AG04449 (cell line): ENCODE data around the gene FLVCR2.

Experiments
- CTCF ChIA-PET: fragments of 350-600 bp; formaldehyde crosslinking; extraction: SDS; loops from one replicate; lab custom pipeline; 2021; ENCODE audit warnings: antibody characterized with exemption; lab: Yijun Ruan, JAX
- POLR2A ChIA-PET: fragments of 400-600, 350-600 bp; formaldehyde crosslinking; extraction: SDS; loops from one replicate; lab custom pipeline; 2020; ENCODE audit warnings: antibody characterized with exemption, inconsistent platforms; lab: Yijun Ruan, JAX
- DNase-seq: peaks from one replicate; pipeline ENCODE4 v3.0.0-alpha.2; 2010; ENCODE audit warnings: low read depth, low spot score
- H3K4me3 ChIP-seq: 2 replicates; pipeline ENCODE4 v1.5.1; 2011; ENCODE audit warnings: low read depth, mild to moderate bottlenecking, control low read depth, low read length
- TF ChIP-seq, protein P1 (sequence below): IDR thresholded peaks from one replicate; pipeline ENCODE4 v1.5.1; 2011; ENCODE audit warnings: mild to moderate bottlenecking, moderate library complexity, low read length, control low read depth, inconsistent platforms; ENCODE audit not compliant: insufficient read depth; ENCODE audit errors: missing control alignments

The FLVCR2 gene

DNA sequence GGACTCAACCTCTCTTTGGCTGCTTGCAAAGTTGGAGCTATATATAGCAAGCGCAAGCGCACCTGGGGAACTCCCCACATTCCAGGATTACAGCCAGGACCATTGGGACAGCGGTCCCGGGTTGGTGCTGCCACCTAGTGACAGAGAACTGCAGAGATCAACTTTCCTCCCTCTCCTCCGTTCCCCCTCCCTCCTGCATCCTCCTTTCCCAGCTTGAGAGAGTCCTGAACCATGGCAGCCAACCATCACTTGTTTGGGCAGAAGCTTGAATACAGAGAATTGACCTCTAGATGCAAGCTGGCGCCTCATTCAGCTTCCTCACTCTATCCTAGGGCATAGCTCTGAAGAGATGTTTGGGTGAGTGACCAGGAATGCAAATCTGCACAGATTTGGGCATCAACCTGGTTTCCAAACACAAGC lies 17.4 kb upstream of the FLVCR2 start:
- no peak for DNase-seq
- POLR2A ChIA-PET, result interaction anchor here (0.6 kb wide), 1 partner anchor 75 kb away, joined by 3 read pairs; no protein-coding TSS in a partner anchor

DNA sequence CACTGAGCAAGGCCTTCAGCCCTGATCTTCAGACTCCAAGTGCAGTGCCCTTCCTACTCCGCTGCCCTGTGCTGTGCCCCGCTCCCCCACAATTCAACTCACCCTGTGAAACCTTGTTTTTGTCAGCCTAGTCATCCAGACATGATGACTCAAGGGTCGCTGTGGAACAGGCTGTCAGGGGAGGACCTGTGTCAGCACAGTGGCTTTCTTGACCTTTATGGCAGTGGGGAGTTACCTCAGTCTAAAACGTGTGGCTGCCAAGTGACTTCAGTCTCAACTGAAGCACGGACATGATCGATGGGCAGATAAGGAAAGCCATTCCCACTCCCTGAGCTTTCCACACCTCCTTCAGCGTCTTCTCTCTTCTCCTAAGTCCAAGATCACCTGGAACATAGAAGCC lies 16.3 kb upstream of the FLVCR2 start:
- ChIA-PET POLR2A (interaction anchor here (0.6 kb wide), 1 partner anchor 23 kb away, joined by 3 read pairs; no protein-coding TSS in a partner anchor), CTCF (interaction anchor here (1.0 to 7.1 kb wide), 13 partner anchors 10 to 431 kb away, joined by 3 to 141 read pairs (median 9); partner anchors contain the start of gene FLVCR2)
- H3K4me3 ChIP-seq, result no peak overlapping the region
- TF ChIP-seq, protein P1, sequence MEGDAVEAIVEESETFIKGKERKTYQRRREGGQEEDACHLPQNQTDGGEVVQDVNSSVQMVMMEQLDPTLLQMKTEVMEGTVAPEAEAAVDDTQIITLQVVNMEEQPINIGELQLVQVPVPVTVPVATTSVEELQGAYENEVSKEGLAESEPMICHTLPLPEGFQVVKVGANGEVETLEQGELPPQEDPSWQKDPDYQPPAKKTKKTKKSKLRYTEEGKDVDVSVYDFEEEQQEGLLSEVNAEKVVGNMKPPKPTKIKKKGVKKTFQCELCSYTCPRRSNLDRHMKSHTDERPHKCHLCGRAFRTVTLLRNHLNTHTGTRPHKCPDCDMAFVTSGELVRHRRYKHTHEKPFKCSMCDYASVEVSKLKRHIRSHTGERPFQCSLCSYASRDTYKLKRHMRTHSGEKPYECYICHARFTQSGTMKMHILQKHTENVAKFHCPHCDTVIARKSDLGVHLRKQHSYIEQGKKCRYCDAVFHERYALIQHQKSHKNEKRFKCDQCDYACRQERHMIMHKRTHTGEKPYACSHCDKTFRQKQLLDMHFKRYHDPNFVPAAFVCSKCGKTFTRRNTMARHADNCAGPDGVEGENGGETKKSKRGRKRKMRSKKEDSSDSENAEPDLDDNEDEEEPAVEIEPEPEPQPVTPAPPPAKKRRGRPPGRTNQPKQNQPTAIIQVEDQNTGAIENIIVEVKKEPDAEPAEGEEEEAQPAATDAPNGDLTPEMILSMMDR, result no peak
- DNase-seq, result no peak

More for the DNA sequence above, 17.4 kb upstream of the FLVCR2 start:
- TF ChIP-seq, protein P1, result peak; percentile 86
- H3K4me3 ChIP-seq, result no peak overlapping the region
- CTCF ChIA-PET, result interaction anchor here (0.6 to 7.1 kb wide), 36 partner anchors 9 to 430 kb away, joined by 3 to 141 read pairs (median 4); partner anchors contain the start of genes ERG28, FLVCR2 and TTLL5

DNA sequence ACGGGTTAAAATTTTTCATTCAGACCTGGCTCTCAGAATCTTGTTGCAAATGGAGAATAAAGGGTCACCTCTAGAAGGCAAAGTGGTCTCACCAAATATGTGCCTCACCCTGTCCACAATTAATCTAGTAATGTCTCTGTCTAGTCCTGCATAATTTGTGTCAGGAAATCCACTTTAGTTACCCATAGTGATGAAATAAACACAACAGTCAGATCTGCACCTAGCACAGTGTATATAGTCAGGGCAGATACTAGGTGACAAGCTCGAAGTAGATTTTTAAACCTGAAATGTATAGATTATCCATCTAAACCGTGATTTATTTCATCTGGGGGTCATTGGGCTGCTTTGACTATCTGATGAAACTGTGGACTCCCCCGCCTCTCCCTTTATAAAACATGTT lies 15.9 kb upstream of the FLVCR2 start:
- H3K4me3 ChIP-seq, result no peak overlapping the region
- CTCF ChIA-PET, result interaction anchor here (1.0 to 7.1 kb wide), 7 partner anchors 10 to 256 kb away, joined by 3 to 141 read pairs (median 17); partner anchors contain the start of gene FLVCR2
- TF ChIP-seq, protein P1, result no peak
- POLR2A ChIA-PET, result no interaction called here
- DNase-seq, result no peak

DNA sequence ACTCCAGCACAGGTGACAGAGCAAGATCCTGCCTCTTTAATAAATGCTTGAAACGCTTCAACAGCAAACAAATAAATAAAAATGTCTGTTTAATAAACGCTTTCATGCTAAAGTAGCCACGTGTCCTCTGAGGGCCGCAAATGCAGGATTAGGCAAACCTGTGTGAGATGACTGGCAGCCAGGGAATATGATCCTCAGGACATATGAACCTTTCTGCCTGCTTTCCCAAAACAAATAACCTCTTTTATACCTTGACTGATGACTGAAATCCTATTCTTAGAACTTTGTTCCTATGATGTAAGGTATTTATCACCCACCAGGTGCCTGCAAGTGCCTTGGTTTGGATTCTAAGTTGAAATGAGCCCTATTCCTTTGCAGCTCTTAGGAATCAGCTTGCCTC lies 14.5 kb upstream of the FLVCR2 start:
- DNase-seq, result no peak
- ChIA-PET POLR2A (no interaction called here), CTCF (interaction anchor here (0.9 to 7.1 kb wide), 7 partner anchors 9 to 120 kb away, joined by 3 to 141 read pairs (median 4); partner anchors contain the start of gene FLVCR2)
- H3K4me3 ChIP-seq, result no peak overlapping the region
- TF ChIP-seq, protein P1, result no peak

DNA sequence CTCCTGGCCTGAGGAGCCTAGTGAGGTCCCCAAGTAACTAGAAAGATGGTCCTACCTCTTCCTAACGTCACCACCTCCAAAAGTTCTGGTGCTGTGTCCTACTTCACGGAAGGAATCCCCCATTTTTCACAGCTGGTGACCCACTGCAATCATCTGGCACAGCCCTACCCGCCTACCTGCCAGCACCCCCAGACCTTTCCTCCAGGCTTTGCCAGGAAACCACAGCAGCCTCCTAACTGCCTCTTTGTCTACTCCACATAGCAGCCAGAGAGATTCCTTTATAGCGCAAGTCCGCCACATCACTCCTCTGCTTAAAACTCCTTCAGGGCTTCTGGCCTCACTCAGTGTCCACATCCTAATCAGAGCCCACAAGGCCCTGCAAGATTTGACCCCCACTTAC lies 13.4 kb upstream of the FLVCR2 start:
- no peak overlapping the region for H3K4me3 ChIP-seq
- no peak for DNase-seq
- TF ChIP-seq, protein P1, result no peak
- ChIA-PET POLR2A (no interaction called here), CTCF (interaction anchor here (7.1 kb wide), 1 partner anchor 10 kb away, joined by 141 read pairs; the partner anchor contains the start of gene FLVCR2)

DNA sequence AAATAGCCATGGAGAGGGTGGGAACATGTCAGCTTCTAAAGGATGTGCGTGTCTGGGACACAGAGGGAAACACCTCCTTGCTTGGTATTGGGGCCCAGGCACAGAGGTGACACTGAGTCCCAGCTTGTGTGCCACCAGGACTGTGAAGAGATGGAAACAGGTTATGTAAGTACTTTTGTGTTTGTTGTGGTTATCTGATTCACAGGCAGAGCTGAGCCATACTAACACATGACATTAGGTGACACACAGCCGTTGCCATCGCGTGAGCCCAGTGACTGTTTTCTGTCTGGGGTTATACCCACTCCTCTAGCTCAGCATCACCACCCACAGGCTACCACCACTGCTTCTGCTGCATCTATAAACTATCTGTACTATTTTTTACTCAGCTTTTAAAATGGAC lies 12.1 kb upstream of the FLVCR2 start:
- ChIA-PET POLR2A (no interaction called here), CTCF (interaction anchor here (1.0 to 2.2 kb wide), 4 partner anchors 10 to 88 kb away, joined by 3 to 13 read pairs (median 4); no protein-coding TSS in a partner anchor)
- no peak overlapping the region for H3K4me3 ChIP-seq
- TF ChIP-seq, protein P1, result no peak
- no peak for DNase-seq
